Neuron (in vitro differentiated cells): ENCODE results near the gene GAST.

Experiments
- H2AFZ ChIP-seq: one replicate; pipeline ENCODE4 v1.6.1; 2013; ENCODE audit warnings: low read depth, mild to moderate bottlenecking, inconsistent platforms, low read length, moderate library complexity
- H3K27me3 ChIP-seq: one replicate; pipeline ENCODE4 v1.6.1; 2013; ENCODE audit warnings: low read length; ENCODE audit not compliant: insufficient read depth
- H3K36me3 ChIP-seq: one replicate; pipeline ENCODE4 v1.6.1; 2013; ENCODE audit warnings: low read length; ENCODE audit not compliant: insufficient read depth
- H3K4me1 ChIP-seq: one replicate; pipeline ENCODE4 v1.6.1; 2013; ENCODE audit warnings: low read length; ENCODE audit not compliant: insufficient read depth
- H3K4me3 ChIP-seq: 2 replicates; pipeline ENCODE4 v1.5.1; 2013; ENCODE audit warnings: mild to moderate bottlenecking, low read length, moderate library complexity
- H3K9me3 ChIP-seq: one replicate; pipeline ENCODE4 v1.6.1; 2013; ENCODE audit warnings: low read length

Gene GAST

GRCh38 chr17:41734139-41734948 is 22.2 kb downstream of the GAST start, which contains the start of gene HAP1:
TSS of gene HAP1 (minus strand) at chr17:41734643. CDS start at chr17:41734634, 9 bp downstream.
- Histone ChIP-seq H3K36me3 (no peaks in the 10 kb centered on the region), H3K4me1 (peaks cover 3% of the 10 kb centered on the region), H3K9me3 (no peaks in the 10 kb centered on the region), H3K4me3 (peak within 1 kb of the TSS; percentile 49), H3K27me3 (peaks cover 28% of the 10 kb centered on the region), H2AFZ (peak within 1 kb of the TSS; percentile 24)

- Histone ChIP-seq H3K27me3 (peaks cover 28% of the 10 kb centered on the region), H3K9me3 (no peaks in the 10 kb centered on the region), H3K36me3 (no peaks in the 10 kb centered on the region), H3K4me1 (peaks cover 3% of the 10 kb centered on the region), H2AFZ (peak overlapping the region; percentile 24), H3K4me3 (peak overlapping the region; percentile 49)
Observed at GRCh38 chr17:41734949-41735313, 22.8 kb downstream of the GAST start.

GRCh38 chr17:41735744-41736143 is 23.6 kb downstream of the GAST start:
- H3K9me3 ChIP-seq = no peaks in the 10 kb centered on the region
- peaks cover 28% of the 10 kb centered on the region for H3K27me3 ChIP-seq
- no peak overlapping the region for H2AFZ ChIP-seq

GRCh38 chr17:41736983-41737679 is 25.0 kb downstream of the GAST start:
- Histone ChIP-seq H3K9me3 (no peaks in the 10 kb centered on the region), H3K4me1 (peaks cover 3% of the 10 kb centered on the region), H3K27me3 (peaks cover 22% of the 10 kb centered on the region), H3K36me3 (no peaks in the 10 kb centered on the region), H2AFZ (no peak overlapping the region), H3K4me3 (no peak overlapping the region)

More at GRCh38 chr17:41735744-41736143, 23.6 kb downstream of the GAST start:
- Histone ChIP-seq H3K4me1 (peaks cover 3% of the 10 kb centered on the region), H3K4me3 (no peak overlapping the region), H3K36me3 (no peaks in the 10 kb centered on the region)

GRCh38 chr17:41737680-41738023 is 25.5 kb downstream of the GAST start:
- Histone ChIP-seq H3K9me3 (no peaks in the 10 kb centered on the region), H3K4me3 (no peak overlapping the region), H3K27me3 (peaks cover 20% of the 10 kb centered on the region), H2AFZ (no peak overlapping the region), H3K36me3 (no peaks in the 10 kb centered on the region), H3K4me1 (peaks cover 3% of the 10 kb centered on the region)

- Histone ChIP-seq H3K27me3 (peaks cover 19% of the 10 kb centered on the region), H3K9me3 (no peaks in the 10 kb centered on the region), H3K36me3 (no peaks in the 10 kb centered on the region), H3K4me1 (peaks cover 3% of the 10 kb centered on the region), H3K4me3 (no peak overlapping the region), H2AFZ (peak overlapping the region; percentile 88)
Observed at GRCh38 chr17:41738077-41738800, 26.1 kb downstream of the GAST start.

- Histone ChIP-seq H3K36me3 (no peaks in the 10 kb centered on the region), H3K4me1 (peaks cover 3% of the 10 kb centered on the region), H3K9me3 (no peaks in the 10 kb centered on the region), H3K27me3 (peaks cover 15% of the 10 kb centered on the region), H3K4me3 (no peak overlapping the region), H2AFZ (peak overlapping the region; percentile 88)
Observed at GRCh38 chr17:41738801-41739112, 26.6 kb downstream of the GAST start.

- Histone ChIP-seq H3K36me3 (no peaks in the 10 kb centered on the region), H3K27me3 (peaks cover 14% of the 10 kb centered on the region), H3K4me1 (peaks cover 3% of the 10 kb centered on the region), H3K9me3 (no peaks in the 10 kb centered on the region), H3K4me3 (no peak overlapping the region), H2AFZ (no peak overlapping the region)
Observed at GRCh38 chr17:41739661-41740352, 27.7 kb downstream of the GAST start.

- Histone ChIP-seq H2AFZ (no peak overlapping the region), H3K36me3 (no peaks in the 10 kb centered on the region), H3K4me3 (no peak overlapping the region), H3K27me3 (peaks cover 9% of the 10 kb centered on the region), H3K4me1 (peaks cover 3% of the 10 kb centered on the region), H3K9me3 (no peaks in the 10 kb centered on the region)
Observed at GRCh38 chr17:41740506-41740905, 28.4 kb downstream of the GAST start.

- H3K9me3 ChIP-seq = no peaks in the 10 kb centered on the region
- H3K4me3 ChIP-seq = no peak overlapping the region
- H3K4me1 ChIP-seq = peaks cover 3% of the 10 kb centered on the region
- no peaks in the 10 kb centered on the region for H3K36me3 ChIP-seq
- peaks cover 6% of the 10 kb centered on the region for H3K27me3 ChIP-seq
- H2AFZ ChIP-seq = no peak overlapping the region
Observed at GRCh38 chr17:41741709-41742108, 29.6 kb downstream of the GAST start.

- H3K9me3 ChIP-seq = no peaks in the 10 kb centered on the region
- H3K36me3 ChIP-seq = no peaks in the 10 kb centered on the region
- no peak overlapping the region for H3K4me3 ChIP-seq
- H2AFZ ChIP-seq = no peak overlapping the region
- H3K27me3 ChIP-seq = peaks cover 2% of the 10 kb centered on the region
- no peaks in the 10 kb centered on the region for H3K4me1 ChIP-seq
Observed at GRCh38 chr17:41748275-41748674, 36.1 kb downstream of the GAST start.

GRCh38 chr17:41750862-41751261 is 38.7 kb downstream of the GAST start:
- peaks cover 22% of the 10 kb centered on the region for H3K36me3 ChIP-seq
- H3K9me3 ChIP-seq = no peaks in the 10 kb centered on the region
- no peaks in the 10 kb centered on the region for H3K27me3 ChIP-seq
- no peaks in the 10 kb centered on the region for H3K4me1 ChIP-seq
- no peak overlapping the region for H3K4me3 ChIP-seq
- H2AFZ ChIP-seq = no peak overlapping the region

- no peaks in the 10 kb centered on the region for H3K27me3 ChIP-seq
- H2AFZ ChIP-seq = no peak overlapping the region
Observed at GRCh38 chr17:41751288-41751687, 39.2 kb downstream of the GAST start.

More at GRCh38 chr17:41751288-41751687, 39.2 kb downstream of the GAST start:
- H3K4me1 ChIP-seq = no peaks in the 10 kb centered on the region
- H3K36me3 ChIP-seq = peaks cover 25% of the 10 kb centered on the region
- no peak overlapping the region for H3K4me3 ChIP-seq
- no peaks in the 10 kb centered on the region for H3K9me3 ChIP-seq
